BJ (cell line): ENCODE results near the gene RNGTT. TPM values are rescaled to one million over a fixed set of nuclear protein-coding genes. Genes with fewer than 3 reads are reported as not detected.

Source experiments
- CTCF ChIA-PET: fragments of 350-600 bp; formaldehyde crosslinking; extraction: SDS; loops from one replicate; lab custom pipeline; 2021; ENCODE audit warnings: antibody characterized with exemption, inconsistent platforms; lab: Yijun Ruan, JAX
- POLR2A ChIA-PET: fragments of 300-600 bp; sonication (Branson Sonifier 250); formaldehyde crosslinking; extraction: SDS; loops from one replicate; lab custom pipeline; 2021; ENCODE audit warnings: antibody characterized with exemption; lab: Charles Lee
- DNase-seq: peaks from one replicate; pipeline ENCODE4 v3.0.0-alpha.2; 2011; ENCODE audit warnings: low read depth
- H3K27me3 ChIP-seq: 2 replicates; pipeline ENCODE4 v1.6.0; 2011; ENCODE audit warnings: low read length; ENCODE audit not compliant: control insufficient read depth, insufficient read depth
- H3K36me3 ChIP-seq: 2 replicates; pipeline ENCODE4 v1.5.1; 2011; ENCODE audit warnings: low read length; ENCODE audit not compliant: control insufficient read depth, insufficient read depth
- H3K4me3 ChIP-seq: 2 replicates; pipeline ENCODE4 v1.5.1; 2011; ENCODE audit warnings: low read depth, mild to moderate bottlenecking, control low read depth, low read length
- polyA plus RNA-seq: library from polyadenylated mRNA; depleted of rRNA; stranded (reverse); fragments of >200 nt; gene quantifications from 2 replicates; pipeline ENCODE4 v1.2.3, GENCODE V29; 2011
- TF ChIP-seq, protein P1 (sequence below): IDR thresholded peaks from 2 replicates; pipeline ENCODE4 v1.5.1; 2011; ENCODE audit warnings: low read depth, mild to moderate bottlenecking, control low read depth, inconsistent platforms, low read length, moderate library complexity; ENCODE audit not compliant: insufficient read depth

RNGTT gene
- polyA plus RNA-seq, 1 experiment = 3.2 TPM

DNA sequence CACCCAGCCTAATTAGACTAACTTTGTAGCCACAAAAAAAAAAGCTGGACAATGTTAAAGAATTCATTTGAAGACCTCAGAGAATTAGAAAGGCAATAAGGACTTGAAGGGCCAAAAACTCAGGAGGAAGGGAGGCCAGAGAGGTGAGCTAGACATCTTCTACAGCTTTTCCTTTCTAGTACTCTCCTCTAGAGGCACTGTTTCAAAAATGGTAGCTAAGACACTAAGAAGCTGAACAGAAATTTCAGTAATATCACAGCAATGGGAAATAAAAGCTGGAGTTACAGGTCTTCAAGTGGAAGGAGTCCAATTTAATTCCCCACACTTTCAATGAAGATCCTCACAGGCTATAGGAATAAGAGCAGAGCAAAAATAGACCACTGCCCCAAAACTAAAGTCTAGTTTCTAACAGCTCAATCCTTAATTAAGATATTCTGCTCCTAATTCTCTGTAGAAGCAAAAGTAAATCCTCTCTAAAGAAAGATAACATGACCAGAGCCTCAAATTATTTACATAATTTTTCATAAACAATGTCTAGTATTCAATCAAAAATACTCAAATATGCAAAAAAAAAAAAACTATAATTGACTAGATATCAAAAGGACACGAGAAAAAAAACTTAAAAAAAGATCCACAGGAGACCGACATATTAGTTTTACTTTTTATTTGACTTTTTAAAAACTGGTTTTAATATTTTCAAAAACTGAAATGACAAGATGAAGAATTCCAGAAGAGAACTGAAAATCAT lies 63.7 kb downstream of the RNGTT start:
- CTCF ChIA-PET = interaction anchor here (0.9 to 1.1 kb wide), 3 partner anchors 10 to 134 kb away, joined by 3 read pairs; no protein-coding TSS in a partner anchor
- POLR2A ChIA-PET = no interaction called here
- no peaks in the 10 kb centered on the region for H3K36me3 ChIP-seq
- no peak overlapping the region for H3K4me3 ChIP-seq
- TF ChIP-seq, protein P1, sequence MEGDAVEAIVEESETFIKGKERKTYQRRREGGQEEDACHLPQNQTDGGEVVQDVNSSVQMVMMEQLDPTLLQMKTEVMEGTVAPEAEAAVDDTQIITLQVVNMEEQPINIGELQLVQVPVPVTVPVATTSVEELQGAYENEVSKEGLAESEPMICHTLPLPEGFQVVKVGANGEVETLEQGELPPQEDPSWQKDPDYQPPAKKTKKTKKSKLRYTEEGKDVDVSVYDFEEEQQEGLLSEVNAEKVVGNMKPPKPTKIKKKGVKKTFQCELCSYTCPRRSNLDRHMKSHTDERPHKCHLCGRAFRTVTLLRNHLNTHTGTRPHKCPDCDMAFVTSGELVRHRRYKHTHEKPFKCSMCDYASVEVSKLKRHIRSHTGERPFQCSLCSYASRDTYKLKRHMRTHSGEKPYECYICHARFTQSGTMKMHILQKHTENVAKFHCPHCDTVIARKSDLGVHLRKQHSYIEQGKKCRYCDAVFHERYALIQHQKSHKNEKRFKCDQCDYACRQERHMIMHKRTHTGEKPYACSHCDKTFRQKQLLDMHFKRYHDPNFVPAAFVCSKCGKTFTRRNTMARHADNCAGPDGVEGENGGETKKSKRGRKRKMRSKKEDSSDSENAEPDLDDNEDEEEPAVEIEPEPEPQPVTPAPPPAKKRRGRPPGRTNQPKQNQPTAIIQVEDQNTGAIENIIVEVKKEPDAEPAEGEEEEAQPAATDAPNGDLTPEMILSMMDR = no peak
- H3K27me3 ChIP-seq = no peaks in the 10 kb centered on the region
- DNase-seq = no peak

DNA sequence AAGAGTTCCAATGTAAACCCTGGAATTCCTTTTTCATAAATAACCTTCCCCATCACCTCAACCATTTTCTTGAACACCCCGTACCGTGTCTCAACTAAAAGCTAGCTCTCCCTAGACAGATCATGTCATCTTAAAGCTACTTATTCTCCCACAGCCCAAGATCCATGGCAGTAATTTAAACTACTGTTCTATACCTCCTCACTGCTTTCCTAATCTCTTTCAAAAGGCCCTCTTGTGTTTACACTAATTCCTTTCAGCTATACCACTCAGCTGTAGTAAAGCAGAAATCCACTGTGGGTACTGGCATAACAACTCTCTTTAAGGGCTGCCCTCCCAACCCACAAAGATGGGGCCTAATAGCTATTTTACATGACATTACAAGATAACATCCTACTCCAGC lies 67.5 kb downstream of the RNGTT start:
- no peak overlapping the region for H3K4me3 ChIP-seq
- DNase-seq = no peak
- H3K27me3 ChIP-seq = no peaks in the 10 kb centered on the region
- ChIA-PET CTCF (interaction anchor here (1.4 to 1.9 kb wide), 2 partner anchors 11 to 966 kb away, joined by 4 to 5 read pairs; no protein-coding TSS in a partner anchor), POLR2A (no interaction called here)
- H3K36me3 ChIP-seq = no peaks in the 10 kb centered on the region
- TF ChIP-seq, protein P1 = no peak

DNA sequence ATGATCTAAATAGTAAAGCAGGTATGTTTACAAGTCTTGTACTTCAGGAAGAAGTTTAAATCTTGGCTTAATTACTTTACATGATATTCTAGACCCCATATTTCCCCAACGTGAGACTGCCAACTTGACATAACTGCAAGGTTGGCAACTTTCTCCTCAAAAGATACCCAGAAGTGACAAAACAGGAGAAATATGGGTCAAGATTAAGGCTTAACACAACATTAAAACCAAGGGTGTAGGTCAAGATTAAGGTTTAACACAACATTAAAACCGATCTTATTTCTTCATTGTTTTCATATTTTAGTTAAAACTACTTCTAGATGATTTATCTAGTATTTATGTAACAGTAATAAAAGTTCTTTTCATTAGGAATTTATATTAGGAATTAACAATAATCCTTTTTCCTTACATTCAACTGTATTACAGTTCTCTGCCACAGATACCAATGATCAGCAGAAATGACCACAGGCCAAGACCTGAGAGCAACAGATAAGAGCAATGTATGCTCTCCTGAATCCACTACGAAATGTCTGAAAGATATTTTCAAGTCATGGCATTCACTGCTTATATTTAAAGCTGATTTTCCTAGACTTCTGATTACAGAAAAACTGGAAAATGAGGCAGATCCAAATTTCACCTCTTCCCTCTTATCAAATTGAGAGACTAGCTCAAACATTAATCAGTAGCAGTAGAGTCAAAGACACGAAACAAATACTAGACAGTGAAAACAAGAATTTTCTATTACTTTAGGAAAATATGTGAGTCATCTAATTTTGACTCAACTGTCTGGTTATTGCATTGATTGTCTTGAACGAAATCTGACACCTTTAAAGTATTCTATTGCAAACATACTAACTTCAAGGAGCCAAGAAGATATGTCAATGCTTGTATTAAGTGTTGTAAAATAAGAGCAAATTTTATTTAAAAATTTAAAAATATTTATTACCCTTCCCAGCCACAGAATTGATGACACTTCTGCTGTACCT lies 72.3 kb downstream of the RNGTT start:
- TF ChIP-seq, protein P1 = no peak
- Histone ChIP-seq H3K4me3 (no peak overlapping the region), H3K36me3 (no peaks in the 10 kb centered on the region), H3K27me3 (no peaks in the 10 kb centered on the region)
- POLR2A ChIA-PET = no interaction called here
- no peak for DNase-seq
- CTCF ChIA-PET = no interaction called here

GRCh38 chr6:88890394-88890793 lies 73.0 kb downstream of the RNGTT start:
- ChIA-PET CTCF (no interaction called here), POLR2A (no interaction called here)
- TF ChIP-seq, protein P1 = no peak
- H3K27me3 ChIP-seq = no peaks in the 10 kb centered on the region
- no peak for DNase-seq
- H3K36me3 ChIP-seq = no peaks in the 10 kb centered on the region
- no peak overlapping the region for H3K4me3 ChIP-seq

- TF ChIP-seq, protein P1 = no peak
- Histone ChIP-seq H3K4me3 (no peak overlapping the region), H3K36me3 (no peaks in the 10 kb centered on the region), H3K27me3 (no peaks in the 10 kb centered on the region)
- DNase-seq = no peak
- ChIA-PET CTCF (no interaction called here), POLR2A (no interaction called here)
These were observed 79.1 kb downstream of the RNGTT start for GRCh38 chr6:88884361-88884760.
